HL-60 (cell line): ENCODE results near the gene ANKH.

Source experiments
- DNase-seq, 2 experiments: peaks; one replicate each; pipeline ENCODE4 v3.0.0-alpha.2; 2010 to 2020; ENCODE audit warnings: low read depth in 1 of 2, low spot score in 1 of 2
- H3K27ac ChIP-seq: fragments of 250-450 bp; sonication (Bioruptor Pico); replicated peaks from 2 replicates; pipeline ENCODE4 v1.5.1; 2020; ENCODE audit warnings: mild to moderate bottlenecking, moderate library complexity
- H3K27me3 ChIP-seq: fragments of 250-450 bp; sonication (Bioruptor Pico); 2 replicates; pipeline ENCODE4 v1.5.1; 2021; ENCODE audit warnings: mild to moderate bottlenecking, moderate library complexity; ENCODE audit not compliant: insufficient read depth, poor library complexity, severe bottlenecking
- H3K4me3 ChIP-seq: replicated peaks from 2 replicates; pipeline ENCODE4 v1.5.1; 2011; ENCODE audit warnings: mild to moderate bottlenecking, control low read depth, low read length; ENCODE audit not compliant: insufficient read depth
- GABPA ChIP-seq: IDR thresholded peaks from 2 replicates; pipeline ENCODE4 v1.6.1; 2012; ENCODE audit warnings: low read depth
- POLR2AphosphoS5 ChIP-seq: IDR thresholded peaks from 2 replicates; pipeline ENCODE4 v1.6.1; 2012; ENCODE audit warnings: low read depth
- REST ChIP-seq: IDR thresholded peaks from 2 replicates; pipeline ENCODE4 v1.6.1; 2012; ENCODE audit warnings: low read depth; ENCODE audit not compliant: insufficient replicate concordance
- SPI1 ChIP-seq: IDR thresholded peaks from 2 replicates; pipeline ENCODE4 v1.6.1; 2012; ENCODE audit warnings: low read depth, mild to moderate bottlenecking, borderline replicate concordance
- TF ChIP-seq, protein P1 (sequence below): IDR thresholded peaks from one replicate; pipeline ENCODE4 v1.5.1; 2011; ENCODE audit warnings: low read length, control low read depth, inconsistent platforms; ENCODE audit not compliant: insufficient read depth

The ANKH gene

DNA sequence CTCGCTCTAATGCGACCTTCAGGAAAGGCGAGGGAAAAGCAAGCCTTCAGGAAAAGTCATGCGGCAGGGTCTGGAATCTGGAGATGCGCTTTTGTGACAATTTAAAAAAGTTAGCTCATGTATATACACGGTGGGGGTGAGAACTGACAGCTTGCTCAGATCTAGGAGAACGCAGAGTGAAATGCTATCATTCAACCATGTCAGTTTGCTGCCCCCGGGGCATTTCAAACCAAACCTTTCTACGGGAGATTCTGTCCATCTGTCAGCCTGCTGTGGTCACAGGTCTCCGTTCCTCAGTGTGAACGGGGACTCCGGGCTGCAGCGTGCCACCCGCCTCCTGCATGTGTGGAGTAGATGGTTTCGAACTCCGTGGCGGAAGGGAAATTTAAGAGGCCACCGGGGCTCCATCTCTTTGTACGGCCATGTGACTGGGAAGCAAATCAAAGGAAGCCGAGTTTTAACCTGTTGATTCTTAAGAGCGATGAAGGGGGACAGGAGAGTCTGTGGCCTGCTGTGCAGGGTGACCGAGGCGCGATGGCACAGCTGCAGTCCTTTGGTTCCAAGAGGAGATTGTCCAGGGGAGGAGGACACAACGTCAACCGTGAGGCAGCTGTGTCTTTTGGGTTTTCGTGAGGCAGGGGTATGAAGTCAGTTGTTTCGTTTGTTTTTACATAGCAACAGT lies 161.1 kb downstream of the ANKH start:
- H3K27ac ChIP-seq = no peak overlapping the region
- TF ChIP-seq GABPA (no peak), REST (no peak), POLR2AphosphoS5 (no peak), SPI1 (no peak)
- TF ChIP-seq, protein P1, sequence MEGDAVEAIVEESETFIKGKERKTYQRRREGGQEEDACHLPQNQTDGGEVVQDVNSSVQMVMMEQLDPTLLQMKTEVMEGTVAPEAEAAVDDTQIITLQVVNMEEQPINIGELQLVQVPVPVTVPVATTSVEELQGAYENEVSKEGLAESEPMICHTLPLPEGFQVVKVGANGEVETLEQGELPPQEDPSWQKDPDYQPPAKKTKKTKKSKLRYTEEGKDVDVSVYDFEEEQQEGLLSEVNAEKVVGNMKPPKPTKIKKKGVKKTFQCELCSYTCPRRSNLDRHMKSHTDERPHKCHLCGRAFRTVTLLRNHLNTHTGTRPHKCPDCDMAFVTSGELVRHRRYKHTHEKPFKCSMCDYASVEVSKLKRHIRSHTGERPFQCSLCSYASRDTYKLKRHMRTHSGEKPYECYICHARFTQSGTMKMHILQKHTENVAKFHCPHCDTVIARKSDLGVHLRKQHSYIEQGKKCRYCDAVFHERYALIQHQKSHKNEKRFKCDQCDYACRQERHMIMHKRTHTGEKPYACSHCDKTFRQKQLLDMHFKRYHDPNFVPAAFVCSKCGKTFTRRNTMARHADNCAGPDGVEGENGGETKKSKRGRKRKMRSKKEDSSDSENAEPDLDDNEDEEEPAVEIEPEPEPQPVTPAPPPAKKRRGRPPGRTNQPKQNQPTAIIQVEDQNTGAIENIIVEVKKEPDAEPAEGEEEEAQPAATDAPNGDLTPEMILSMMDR = no peak
- H3K27me3 ChIP-seq = no peaks in the 10 kb centered on the region
- H3K4me3 ChIP-seq = no peak overlapping the region
- DNase-seq = no peak

DNA sequence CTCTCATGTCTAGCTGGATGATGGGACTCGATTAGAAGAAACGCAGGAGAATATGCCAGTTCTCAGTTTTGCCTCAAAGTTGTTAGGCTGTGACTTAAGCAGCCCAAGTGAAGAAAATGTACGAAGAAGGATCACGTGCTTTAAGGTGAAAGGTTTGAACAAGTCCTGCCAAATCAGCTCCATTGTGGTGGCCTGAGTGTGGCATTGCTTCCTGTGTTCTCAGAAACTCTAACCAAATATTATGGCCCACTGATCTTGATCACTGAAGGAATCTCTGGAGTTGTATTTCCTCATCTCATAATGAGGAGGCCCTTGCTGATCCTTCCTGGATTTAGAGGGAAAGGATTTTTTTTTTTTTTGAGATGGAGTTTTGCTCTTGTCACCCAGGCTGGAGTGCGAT lies 163.0 kb downstream of the ANKH start:
- Histone ChIP-seq H3K27me3 (no peaks in the 10 kb centered on the region), H3K4me3 (no peak overlapping the region), H3K27ac (no peak overlapping the region)
- TF ChIP-seq, protein P1 = no peak
- no peak for TF ChIP-seq POLR2AphosphoS5
- no peak for TF ChIP-seq SPI1
- no peak for TF ChIP-seq GABPA
- TF ChIP-seq REST = no peak
- no peak for DNase-seq

DNA sequence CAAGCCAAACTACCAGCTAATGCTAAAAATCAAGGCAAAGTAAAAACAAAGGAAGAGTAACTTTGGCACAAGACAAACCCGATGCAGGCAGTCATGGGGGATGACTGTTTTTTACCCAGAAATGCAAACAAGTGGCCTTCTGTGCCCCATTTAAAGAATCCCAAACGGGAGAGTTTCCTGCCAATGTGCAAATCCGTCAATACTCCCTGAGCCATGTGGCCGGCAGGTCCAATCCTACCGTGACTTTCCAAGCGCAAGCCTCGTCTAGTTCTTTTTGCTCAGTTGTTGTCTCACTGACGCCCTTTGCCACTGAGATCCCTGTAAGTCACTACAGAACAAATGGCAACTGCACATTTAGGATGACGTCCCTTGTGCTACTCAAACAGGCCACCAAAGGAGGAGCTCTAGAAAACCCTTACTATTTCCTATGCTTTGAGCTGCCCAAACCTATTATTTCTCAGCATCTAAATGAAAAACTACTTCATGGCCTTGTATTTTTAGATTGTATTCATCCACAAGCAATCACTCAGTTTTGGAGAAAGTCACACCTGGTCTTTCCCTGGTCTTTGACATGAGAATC lies 163.7 kb downstream of the ANKH start:
- Histone ChIP-seq H3K27me3 (no peaks in the 10 kb centered on the region), H3K27ac (no peak overlapping the region), H3K4me3 (no peak overlapping the region)
- no peak for DNase-seq
- no peak for TF ChIP-seq SPI1
- TF ChIP-seq REST = no peak
- TF ChIP-seq POLR2AphosphoS5 = no peak
- TF ChIP-seq, protein P1 = no peak
- TF ChIP-seq GABPA = no peak
